AG09309 (cell line): ENCODE data around the gene AKAP8.

Source experiments
- DNase-seq: peaks from one replicate; pipeline ENCODE4 v3.0.0-alpha.2; 2010; ENCODE audit warnings: low read depth
- H3K4me3 ChIP-seq: 2 replicates; pipeline ENCODE4 v1.5.1; 2011; ENCODE audit warnings: mild to moderate bottlenecking, low read depth, low read length, moderate library complexity; ENCODE audit not compliant: control insufficient read depth
- TF ChIP-seq, protein P1 (sequence below): IDR thresholded peaks from 2 replicates; pipeline ENCODE4 v1.5.1; 2011; ENCODE audit warnings: mild to moderate bottlenecking, low read depth, low read length, inconsistent platforms; ENCODE audit not compliant: insufficient read depth, control insufficient read depth; ENCODE audit errors: missing control alignments

AKAP8 gene

DNA sequence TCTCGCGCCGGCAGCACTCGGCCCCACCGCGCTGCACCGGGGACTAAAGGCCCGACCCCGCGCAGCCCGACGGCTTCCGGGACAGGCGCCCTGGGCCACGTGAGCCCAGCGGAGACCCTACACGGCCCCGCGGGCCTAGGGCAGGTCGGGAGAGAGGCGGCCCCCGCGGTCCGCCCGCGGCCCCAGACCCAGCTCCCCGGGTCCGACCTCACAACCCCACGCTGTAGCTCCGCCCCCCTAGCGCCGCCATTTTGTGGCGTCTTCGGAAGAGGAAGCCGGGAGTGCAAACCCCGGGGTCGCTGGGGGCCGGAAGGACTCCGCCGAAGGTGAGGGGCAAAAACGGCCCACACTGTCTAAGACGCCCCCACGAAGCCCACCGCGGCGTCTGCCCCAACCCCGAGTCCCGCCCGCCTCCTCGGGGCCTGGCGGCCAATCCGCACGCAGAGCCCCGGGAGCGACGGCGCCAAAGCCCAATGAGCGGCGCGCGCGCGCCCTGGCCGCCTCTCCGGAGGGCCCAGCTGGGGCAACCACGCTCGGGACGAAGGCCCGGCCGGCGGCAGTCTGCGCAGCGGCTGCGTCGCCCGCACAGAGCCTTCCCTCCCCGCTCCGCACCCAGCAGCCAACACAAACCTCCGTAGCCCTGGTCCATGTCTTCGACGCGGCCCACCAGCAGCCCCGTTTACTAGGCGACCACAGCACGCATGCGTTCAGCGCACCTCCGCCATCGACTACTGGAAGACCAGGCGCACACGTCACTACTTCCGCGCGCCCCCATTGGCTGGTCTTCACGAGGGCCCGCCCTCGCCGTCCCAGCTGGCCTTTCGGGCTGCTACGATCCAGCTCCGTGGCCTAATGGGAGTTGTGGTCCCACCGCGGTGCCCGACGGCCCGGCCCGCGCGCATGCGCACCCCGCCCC is at the start of gene AKAP8:
Gene AKAP8, minus strand, starts transcription at position 705 of the 916 bp plus-strand sequence. Its CDS starts 56 bp downstream, at position 649.
- peak within 1 kb of the TSS; percentile 97 for H3K4me3 ChIP-seq
- DNase-seq: peak; percentile 91
- TF ChIP-seq, protein P1, sequence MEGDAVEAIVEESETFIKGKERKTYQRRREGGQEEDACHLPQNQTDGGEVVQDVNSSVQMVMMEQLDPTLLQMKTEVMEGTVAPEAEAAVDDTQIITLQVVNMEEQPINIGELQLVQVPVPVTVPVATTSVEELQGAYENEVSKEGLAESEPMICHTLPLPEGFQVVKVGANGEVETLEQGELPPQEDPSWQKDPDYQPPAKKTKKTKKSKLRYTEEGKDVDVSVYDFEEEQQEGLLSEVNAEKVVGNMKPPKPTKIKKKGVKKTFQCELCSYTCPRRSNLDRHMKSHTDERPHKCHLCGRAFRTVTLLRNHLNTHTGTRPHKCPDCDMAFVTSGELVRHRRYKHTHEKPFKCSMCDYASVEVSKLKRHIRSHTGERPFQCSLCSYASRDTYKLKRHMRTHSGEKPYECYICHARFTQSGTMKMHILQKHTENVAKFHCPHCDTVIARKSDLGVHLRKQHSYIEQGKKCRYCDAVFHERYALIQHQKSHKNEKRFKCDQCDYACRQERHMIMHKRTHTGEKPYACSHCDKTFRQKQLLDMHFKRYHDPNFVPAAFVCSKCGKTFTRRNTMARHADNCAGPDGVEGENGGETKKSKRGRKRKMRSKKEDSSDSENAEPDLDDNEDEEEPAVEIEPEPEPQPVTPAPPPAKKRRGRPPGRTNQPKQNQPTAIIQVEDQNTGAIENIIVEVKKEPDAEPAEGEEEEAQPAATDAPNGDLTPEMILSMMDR: no peak

DNA sequence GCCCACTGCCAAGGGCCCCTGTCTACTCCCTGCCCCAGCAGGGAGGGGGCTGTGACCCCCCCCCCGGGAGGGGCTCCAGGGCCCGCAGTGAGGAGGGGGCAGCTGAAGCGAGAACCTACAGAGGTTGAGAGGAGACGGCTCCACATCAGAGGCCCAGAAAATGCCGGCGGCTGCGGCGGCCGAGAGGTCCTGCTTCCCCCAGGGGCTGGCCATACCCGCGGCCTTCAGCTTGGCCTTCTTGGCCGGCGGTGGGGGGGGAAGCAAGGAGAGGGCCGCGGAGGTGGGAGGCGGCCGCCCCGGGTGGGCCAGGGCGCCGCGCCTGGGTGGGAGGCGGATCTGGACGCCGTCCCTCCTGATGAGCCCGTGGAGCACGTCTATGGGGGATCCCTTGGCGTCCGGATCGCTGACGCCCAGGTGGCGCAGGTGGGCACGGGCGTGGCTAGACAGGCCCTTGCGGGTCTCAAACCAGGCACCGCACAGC is 48.4 kb upstream of the AKAP8 start:
- no peak overlapping the region for H3K4me3 ChIP-seq
- TF ChIP-seq, protein P1: no peak
- no peak for DNase-seq

DNA sequence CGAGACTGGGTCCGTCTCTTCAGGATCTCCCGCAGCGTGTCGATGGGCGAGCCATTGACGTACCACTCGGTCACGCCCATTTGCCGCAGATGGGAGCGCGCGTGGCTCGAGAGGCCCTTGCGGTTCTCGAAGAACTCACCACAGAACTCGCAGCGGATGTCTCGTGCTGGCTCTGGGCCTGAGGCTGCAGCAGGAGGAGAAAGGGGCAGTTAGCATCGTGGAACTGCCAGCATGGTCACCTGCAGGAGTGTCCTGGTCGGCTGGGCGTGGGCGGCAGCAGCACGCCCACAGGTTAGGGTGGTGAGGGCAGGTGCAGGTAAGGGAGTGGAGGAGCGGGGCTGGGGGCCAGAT is 47.7 kb upstream of the AKAP8 start:
- H3K4me3 ChIP-seq: no peak overlapping the region
- no peak for DNase-seq
- TF ChIP-seq, protein P1: no peak

DNA sequence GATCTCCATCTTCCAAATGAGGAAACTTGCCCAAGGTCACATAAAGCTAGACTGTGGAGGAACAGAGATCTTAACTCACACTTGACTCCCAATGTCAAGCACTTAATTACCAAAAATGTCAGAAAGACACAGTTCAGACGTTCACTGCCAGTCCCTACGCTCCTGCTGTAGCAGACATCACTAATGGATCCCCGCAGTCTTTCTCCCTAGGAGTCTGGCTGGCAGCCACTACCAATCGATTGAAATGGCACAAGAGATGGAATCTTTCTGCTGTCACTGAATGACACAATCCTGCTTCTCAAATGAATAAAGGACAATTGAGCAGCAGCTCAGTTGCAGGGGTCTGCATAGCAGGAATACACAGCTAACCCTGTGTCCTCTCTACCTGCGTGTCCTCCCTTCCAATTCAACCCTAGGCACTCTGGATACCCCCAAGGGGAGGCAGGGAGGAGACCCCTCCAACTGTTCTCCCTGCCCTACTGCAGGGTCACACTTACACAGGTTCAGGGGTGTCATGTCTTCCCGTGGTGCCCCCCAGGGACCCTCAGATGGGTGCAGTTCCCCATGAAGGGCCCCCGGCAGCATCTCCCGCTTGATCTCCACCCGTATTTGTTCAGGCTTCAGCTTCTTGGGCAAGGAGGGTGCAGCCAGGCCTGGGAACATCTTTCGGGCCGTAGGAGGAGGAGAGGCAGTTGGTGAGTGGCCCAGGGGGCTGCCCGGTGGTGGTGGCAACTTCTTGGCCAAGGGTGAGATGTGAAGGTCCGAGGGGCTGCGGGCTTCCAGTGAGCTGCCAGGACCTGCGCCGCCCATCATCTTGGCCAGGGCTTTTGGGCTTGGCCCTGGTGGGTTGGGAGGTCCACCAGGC is 47.1 kb upstream of the AKAP8 start:
- H3K4me3 ChIP-seq: no peak overlapping the region
- no peak for DNase-seq
- TF ChIP-seq, protein P1: no peak

DNA sequence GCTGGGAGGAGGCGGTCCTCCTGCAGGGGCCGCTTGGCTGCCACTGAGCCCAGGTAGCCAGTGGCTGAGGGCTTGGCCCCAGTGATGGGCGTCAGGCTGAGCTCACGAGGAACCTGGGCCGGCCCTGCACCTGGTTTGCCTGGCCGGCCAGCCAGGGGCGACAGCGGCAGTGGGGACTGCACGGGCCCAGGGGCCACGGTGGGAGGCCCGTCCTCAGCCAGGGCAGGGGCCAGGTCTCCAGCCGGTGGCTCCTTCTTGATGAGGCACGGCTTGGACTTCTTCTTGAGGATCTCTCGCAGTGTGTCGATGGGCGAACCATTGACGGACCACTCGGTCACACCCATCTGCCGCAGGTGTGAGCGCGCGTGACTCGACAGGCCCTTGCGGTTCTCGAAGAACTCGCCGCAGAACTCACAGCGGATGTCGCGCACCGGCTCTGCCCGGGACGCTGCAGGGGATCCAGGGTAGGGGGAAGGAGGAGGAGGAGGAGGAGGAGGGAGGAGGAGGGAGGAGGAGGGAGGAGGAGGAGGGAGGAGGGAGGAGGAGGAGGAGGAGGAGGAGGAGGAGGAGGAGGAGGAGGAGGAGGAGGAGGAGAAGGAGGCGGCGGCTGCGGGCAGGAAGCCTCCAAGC is 45.8 kb upstream of the AKAP8 start:
- H3K4me3 ChIP-seq: no peak overlapping the region
- no peak for DNase-seq
- TF ChIP-seq, protein P1: no peak

DNA sequence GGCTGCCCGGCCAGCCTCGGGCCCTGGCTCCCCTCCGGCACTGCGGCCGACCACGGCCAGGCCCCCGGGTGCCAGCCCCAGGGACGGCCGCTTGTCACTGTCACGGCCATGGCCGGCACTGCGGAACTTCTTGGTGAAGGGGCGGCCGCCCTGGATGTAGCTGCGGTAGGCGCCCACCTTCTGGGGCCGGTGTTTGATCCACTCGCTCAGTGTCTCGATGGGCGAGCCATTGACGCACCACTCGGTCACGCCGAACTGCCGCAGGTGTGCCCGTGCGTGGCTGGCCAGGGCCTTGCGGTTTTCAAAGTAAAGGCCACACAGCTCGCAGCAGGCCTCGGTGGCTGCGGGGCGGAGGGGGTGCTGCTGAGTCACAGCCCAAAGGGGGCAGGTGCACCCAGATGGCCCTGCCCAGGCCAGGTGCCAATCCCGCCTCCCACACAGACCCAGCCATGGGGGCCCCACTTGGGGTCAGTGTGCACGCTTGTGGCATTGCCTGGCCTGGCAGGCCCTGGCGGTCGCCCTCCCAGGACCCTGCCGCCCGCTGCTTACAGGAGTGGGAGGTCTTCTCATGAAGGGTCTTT is 45.2 kb upstream of the AKAP8 start:
- no peak overlapping the region for H3K4me3 ChIP-seq
- DNase-seq: no peak

More for the DNA sequence above, 45.2 kb upstream of the AKAP8 start:
- TF ChIP-seq, protein P1: no peak
